Right atrium auricular region (tissue), 2 donors: Measurements from ENCODE around the gene RPS21. TPM values are rescaled to one million over a fixed set of nuclear protein-coding genes. Genes with fewer than 3 reads are reported as not detected.

Experiments
- DNase-seq: peaks from one replicate; pipeline ENCODE4 v3.0.0-alpha.2; 2019; ENCODE audit warnings: low spot score
- H3K27ac ChIP-seq, 2 donors: fragments of 200-600 bp; sonication (generic); 1 replicate in 1 of 2; 2 replicates in 1 of 2; pipeline ENCODE4 v1.5.1; 2016 to 2019
- H3K27me3 ChIP-seq, 2 donors: fragments of 200-600 bp; sonication (generic); one replicate each; pipeline versions ENCODE4 v1.5.1 to v1.6.0; 2017 to 2019
- H3K36me3 ChIP-seq: fragments of 200-600 bp; sonication (generic); one replicate; pipeline ENCODE4 v1.5.1; 2016
- H3K4me1 ChIP-seq, 2 donors: fragments of 200-600 bp; sonication (generic); one replicate each; pipeline versions ENCODE4 v1.5.1 to v1.6.0; 2017 to 2019
- H3K4me3 ChIP-seq, 2 donors: fragments of 200-600 bp; sonication (generic); 1 replicate in 1 of 2; 2 replicates in 1 of 2; pipeline ENCODE4 v1.5.1; 2017 to 2019; ENCODE audit warnings: mild to moderate bottlenecking in 1 of 2, moderate library complexity in 1 of 2
- H3K9me3 ChIP-seq, 2 donors: fragments of 200-600 bp; sonication (generic); one replicate each; pipeline ENCODE4 v1.5.1; 2019
- CTCF ChIP-seq, 2 donors: fragments of 200-600 bp; sonication (generic); IDR thresholded peaks; one replicate each; pipeline ENCODE4 v1.5.1; 2019; ENCODE audit warnings: antibody characterized with exemption in 2 of 2
- total RNA-seq, 2 donors: library from RNA; depleted of rRNA; stranded (reverse); fragments of >200 nt; gene quantifications; one replicate each; pipeline ENCODE4 v1.1.0, GENCODE V29; 2016

Gene RPS21
- total RNA-seq, 2 donors from 2014 or later: 1,510 to 1,937 TPM

DNA sequence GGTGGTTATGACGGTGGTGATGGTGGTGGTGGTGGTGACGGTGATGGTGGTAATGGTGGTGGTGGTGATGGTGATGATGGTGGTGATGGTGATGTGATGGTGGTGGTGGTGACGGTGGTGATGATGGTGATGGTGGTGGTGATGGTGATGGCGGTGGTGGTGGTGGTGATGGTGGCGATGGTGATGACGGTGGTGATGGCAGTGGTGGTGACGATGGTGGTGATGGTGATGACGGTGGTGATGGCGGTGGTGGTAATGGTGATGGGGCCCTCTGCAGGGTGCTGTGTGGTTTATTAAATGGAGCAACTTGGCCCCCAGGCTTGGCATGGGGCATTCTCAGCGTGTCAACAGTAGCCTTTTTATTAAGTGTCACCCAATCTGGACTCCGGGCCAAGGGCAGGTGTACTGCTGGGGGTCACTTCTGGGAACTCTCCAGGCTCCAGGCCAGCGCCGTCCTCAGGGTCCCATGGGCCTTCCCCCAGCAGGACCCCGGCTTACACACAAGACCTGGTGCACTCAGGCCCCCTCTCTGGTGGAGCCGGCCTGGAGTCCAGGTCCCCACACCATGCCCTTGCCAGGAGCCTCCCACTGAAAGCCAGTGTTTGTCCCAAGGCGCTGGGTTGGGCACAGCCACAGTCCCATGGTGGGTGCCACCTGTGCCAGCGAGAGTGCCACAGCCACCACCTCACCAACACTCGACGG, 11.4 kb downstream of the RPS21 start:
- no peaks in the 10 kb centered on the region for H3K27me3 ChIP-seq
- H3K4me3 ChIP-seq: no peak overlapping the region
- no peaks in the 10 kb centered on the region for H3K9me3 ChIP-seq
- H3K27ac ChIP-seq: no peak overlapping the region
- H3K36me3 ChIP-seq: peaks cover 21% of the 10 kb centered on the region
- TF ChIP-seq CTCF (IDR thresholded peaks at IDR 0.05): no peak
- no peak for DNase-seq
- H3K4me1 ChIP-seq: no peaks in the 10 kb centered on the region

GRCh38 chr20:62400021-62400420, 13.1 kb downstream of the RPS21 start:
- no peak overlapping the region for H3K27ac ChIP-seq
- no peaks in the 10 kb centered on the region for H3K27me3 ChIP-seq
- H3K9me3 ChIP-seq: no peaks in the 10 kb centered on the region
- peaks cover 9% of the 10 kb centered on the region for H3K36me3 ChIP-seq
- H3K4me1 ChIP-seq: peaks cover 0 to 9% of the 10 kb centered on the region in 2 donors
- no peak for TF ChIP-seq CTCF (IDR thresholded peaks at IDR 0.05)
- no peak overlapping the region for H3K4me3 ChIP-seq
- DNase-seq: no peak

- peaks cover 9% of the 10 kb centered on the region for H3K36me3 ChIP-seq
- no peak for TF ChIP-seq CTCF (IDR thresholded peaks at IDR 0.05)
- DNase-seq: no peak
Measured at GRCh38 chr20:62400541-62400940, 13.6 kb downstream of the RPS21 start.

DNA sequence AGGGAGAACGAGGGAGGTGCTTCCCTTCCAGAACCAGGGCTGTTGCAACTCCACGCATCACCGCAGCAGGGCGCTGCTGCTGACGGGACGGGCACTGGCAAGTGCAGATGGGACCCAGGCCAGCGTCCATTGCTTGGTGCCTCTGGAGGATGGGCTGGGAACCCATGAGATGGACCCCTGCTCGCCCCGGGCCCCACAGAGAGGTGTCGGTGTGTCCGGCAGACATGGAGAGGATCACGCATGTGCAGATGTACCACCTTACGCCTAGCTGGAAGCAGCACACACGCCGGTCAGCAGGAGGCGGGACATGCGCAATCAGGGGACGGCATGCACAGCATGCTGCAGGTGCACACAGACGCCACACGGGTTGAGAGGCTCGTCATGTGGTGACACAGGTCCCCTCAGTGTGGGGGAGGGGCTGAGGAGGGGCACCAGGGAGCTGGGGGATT, 14.5 kb downstream of the RPS21 start:
- Histone ChIP-seq H3K27ac (no peak overlapping the region), H3K36me3 (peaks cover 1% of the 10 kb centered on the region), H3K27me3 (no peaks in the 10 kb centered on the region), H3K4me3 (no peak overlapping the region), H3K9me3 (no peaks in the 10 kb centered on the region), H3K4me1 (peaks cover 0 to 22% of the 10 kb centered on the region in 2 donors)
- DNase-seq: no peak
- TF ChIP-seq CTCF (IDR thresholded peaks at IDR 0.05): no peak

More at GRCh38 chr20:62400541-62400940, 13.6 kb downstream of the RPS21 start:
- H3K9me3 ChIP-seq: no peaks in the 10 kb centered on the region
- H3K4me1 ChIP-seq: peaks cover 0 to 14% of the 10 kb centered on the region in 2 donors
- H3K4me3 ChIP-seq: no peak overlapping the region
- no peak overlapping the region for H3K27ac ChIP-seq
- H3K27me3 ChIP-seq: no peaks in the 10 kb centered on the region

- no peaks in the 10 kb centered on the region for H3K36me3 ChIP-seq
- no peak for TF ChIP-seq CTCF (IDR thresholded peaks at IDR 0.05)
- H3K4me1 ChIP-seq: peaks cover 0 to 29% of the 10 kb centered on the region in 2 donors
- no peak for DNase-seq
- H3K9me3 ChIP-seq: no peaks in the 10 kb centered on the region
- no peaks in the 10 kb centered on the region for H3K27me3 ChIP-seq
- no peak overlapping the region for H3K4me3 ChIP-seq
- H3K27ac ChIP-seq: no peak overlapping the region
Measured at GRCh38 chr20:62402456-62403150, 15.7 kb downstream of the RPS21 start.
